GM23338 (cell line): Measurements from ENCODE around the gene RASA3. TPM values are rescaled to one million over a fixed set of nuclear protein-coding genes. Genes with fewer than 3 reads are reported as not detected.

Source experiments
- CREB1 ChIP-seq: fragments of 250-450 bp; sonication (Bioruptor Pico); IDR thresholded peaks from 2 replicates; pipeline ENCODE4 v1.5.0; 2020; ENCODE audit warnings: low read depth, mild to moderate bottlenecking, moderate library complexity
- STAT1 ChIP-seq: IDR thresholded peaks from one replicate; pipeline ENCODE4 v1.6.1; 2016; ENCODE audit warnings: antibody characterized with exemption; ENCODE audit not compliant: unreplicated experiment
- polyA plus RNA-seq: library from polyadenylated mRNA; unstranded; fragments of >200 nt; fragmentation: Nextera tagmentation; extraction: Ambion mirVana; gene quantifications from 2 replicates; pipeline ENCODE4 v1.2.1, GENCODE V29; 2016
- total RNA-seq: library from RNA; depleted of rRNA; stranded (reverse); fragments of >200 nt; shearing (Covaris generic); gene quantifications from 2 replicates; pipeline ENCODE4 v1.2.3, GENCODE V29; 2014
- TF ChIP-seq, protein P1 (sequence below): fragments of 250-450 bp; sonication (Bioruptor Pico); IDR thresholded peaks from 2 replicates; pipeline ENCODE4 v1.5.0; 2020; ENCODE audit warnings: mild to moderate bottlenecking, moderate library complexity
- TF ChIP-seq, protein P2 (sequence below): IDR thresholded peaks from 2 replicates; pipeline ENCODE4 v1.6.1; 2016; ENCODE audit warnings: antibody characterized with exemption
- TF ChIP-seq, protein P3 (sequence below): IDR thresholded peaks from one replicate; pipeline ENCODE4 v1.6.1; 2018; ENCODE audit warnings: antibody characterized with exemption; ENCODE audit not compliant: unreplicated experiment

RASA3 gene
- total and polyA plus RNA-seq, 2 experiments from 2014 or later = 11.2 to 20.7 TPM

DNA sequence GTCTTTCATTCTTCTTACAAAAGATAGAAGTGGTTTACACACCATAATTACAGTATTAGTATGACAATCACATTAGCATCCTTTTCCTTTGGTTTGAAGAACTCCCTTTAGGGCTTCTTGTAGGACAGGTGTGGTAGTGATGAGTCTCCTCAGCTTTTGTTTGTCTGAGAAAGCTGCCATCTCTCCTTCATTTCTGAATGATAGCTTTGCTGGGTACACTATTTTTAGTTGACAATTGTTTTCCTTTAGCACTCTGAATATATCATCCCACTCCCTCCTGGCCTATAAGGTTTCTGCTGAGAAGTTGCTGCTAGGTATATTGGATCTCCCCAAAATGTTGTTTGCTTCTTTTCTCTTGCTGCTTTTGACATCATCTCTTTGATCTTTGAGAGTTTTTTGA lies 39.3 kb downstream of the RASA3 start (continued):
- TF ChIP-seq, protein P1, sequence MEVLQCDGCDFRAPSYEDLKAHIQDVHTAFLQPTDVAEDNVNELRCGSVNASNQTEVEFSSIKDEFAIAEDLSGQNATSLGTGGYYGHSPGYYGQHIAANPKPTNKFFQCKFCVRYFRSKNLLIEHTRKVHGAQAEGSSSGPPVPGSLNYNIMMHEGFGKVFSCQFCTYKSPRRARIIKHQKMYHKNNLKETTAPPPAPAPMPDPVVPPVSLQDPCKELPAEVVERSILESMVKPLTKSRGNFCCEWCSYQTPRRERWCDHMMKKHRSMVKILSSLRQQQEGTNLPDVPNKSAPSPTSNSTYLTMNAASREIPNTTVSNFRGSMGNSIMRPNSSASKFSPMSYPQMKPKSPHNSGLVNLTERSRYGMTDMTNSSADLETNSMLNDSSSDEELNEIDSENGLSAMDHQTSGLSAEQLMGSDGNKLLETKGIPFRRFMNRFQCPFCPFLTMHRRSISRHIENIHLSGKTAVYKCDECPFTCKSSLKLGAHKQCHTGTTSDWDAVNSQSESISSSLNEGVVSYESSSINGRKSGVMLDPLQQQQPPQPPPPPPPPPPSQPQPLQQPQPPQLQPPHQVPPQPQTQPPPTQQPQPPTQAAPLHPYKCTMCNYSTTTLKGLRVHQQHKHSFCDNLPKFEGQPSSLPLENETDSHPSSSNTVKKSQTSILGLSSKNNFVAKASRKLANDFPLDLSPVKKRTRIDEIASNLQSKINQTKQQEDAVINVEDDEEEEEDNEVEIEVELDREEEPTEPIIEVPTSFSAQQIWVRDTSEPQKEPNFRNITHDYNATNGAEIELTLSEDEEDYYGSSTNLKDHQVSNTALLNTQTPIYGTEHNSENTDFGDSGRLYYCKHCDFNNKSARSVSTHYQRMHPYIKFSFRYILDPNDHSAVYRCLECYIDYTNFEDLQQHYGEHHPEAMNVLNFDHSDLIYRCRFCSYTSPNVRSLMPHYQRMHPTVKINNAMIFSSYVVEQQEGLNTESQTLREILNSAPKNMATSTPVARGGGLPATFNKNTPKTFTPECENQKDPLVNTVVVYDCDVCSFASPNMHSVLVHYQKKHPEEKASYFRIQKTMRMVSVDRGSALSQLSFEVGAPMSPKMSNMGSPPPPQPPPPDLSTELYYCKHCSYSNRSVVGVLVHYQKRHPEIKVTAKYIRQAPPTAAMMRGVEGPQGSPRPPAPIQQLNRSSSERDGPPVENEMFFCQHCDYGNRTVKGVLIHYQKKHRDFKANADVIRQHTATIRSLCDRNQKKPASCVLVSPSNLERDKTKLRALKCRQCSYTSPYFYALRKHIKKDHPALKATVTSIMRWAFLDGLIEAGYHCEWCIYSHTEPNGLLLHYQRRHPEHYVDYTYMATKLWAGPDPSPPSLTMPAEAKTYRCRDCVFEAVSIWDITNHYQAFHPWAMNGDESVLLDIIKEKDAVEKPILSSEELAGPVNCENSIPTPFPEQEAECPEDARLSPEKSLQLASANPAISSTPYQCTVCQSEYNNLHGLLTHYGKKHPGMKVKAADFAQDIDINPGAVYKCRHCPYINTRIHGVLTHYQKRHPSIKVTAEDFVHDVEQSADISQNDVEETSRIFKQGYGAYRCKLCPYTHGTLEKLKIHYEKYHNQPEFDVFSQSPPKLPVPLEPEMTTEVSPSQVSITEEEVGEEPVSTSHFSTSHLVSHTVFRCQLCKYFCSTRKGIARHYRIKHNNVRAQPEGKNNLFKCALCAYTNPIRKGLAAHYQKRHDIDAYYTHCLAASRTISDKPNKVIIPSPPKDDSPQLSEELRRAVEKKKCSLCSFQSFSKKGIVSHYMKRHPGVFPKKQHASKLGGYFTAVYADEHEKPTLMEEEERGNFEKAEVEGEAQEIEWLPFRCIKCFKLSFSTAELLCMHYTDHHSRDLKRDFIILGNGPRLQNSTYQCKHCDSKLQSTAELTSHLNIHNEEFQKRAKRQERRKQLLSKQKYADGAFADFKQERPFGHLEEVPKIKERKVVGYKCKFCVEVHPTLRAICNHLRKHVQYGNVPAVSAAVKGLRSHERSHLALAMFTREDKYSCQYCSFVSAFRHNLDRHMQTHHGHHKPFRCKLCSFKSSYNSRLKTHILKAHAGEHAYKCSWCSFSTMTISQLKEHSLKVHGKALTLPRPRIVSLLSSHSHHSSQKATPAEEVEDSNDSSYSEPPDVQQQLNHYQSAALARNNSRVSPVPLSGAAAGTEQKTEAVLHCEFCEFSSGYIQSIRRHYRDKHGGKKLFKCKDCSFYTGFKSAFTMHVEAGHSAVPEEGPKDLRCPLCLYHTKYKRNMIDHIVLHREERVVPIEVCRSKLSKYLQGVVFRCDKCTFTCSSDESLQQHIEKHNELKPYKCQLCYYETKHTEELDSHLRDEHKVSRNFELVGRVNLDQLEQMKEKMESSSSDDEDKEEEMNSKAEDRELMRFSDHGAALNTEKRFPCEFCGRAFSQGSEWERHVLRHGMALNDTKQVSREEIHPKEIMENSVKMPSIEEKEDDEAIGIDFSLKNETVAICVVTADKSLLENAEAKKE = no peak
- TF ChIP-seq STAT1 (no peak), CREB1 (CRISPR knock-in tag) (no peak)
- TF ChIP-seq, protein P2, sequence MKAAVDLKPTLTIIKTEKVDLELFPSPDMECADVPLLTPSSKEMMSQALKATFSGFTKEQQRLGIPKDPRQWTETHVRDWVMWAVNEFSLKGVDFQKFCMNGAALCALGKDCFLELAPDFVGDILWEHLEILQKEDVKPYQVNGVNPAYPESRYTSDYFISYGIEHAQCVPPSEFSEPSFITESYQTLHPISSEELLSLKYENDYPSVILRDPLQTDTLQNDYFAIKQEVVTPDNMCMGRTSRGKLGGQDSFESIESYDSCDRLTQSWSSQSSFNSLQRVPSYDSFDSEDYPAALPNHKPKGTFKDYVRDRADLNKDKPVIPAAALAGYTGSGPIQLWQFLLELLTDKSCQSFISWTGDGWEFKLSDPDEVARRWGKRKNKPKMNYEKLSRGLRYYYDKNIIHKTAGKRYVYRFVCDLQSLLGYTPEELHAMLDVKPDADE = no peak
- TF ChIP-seq, protein P3, sequence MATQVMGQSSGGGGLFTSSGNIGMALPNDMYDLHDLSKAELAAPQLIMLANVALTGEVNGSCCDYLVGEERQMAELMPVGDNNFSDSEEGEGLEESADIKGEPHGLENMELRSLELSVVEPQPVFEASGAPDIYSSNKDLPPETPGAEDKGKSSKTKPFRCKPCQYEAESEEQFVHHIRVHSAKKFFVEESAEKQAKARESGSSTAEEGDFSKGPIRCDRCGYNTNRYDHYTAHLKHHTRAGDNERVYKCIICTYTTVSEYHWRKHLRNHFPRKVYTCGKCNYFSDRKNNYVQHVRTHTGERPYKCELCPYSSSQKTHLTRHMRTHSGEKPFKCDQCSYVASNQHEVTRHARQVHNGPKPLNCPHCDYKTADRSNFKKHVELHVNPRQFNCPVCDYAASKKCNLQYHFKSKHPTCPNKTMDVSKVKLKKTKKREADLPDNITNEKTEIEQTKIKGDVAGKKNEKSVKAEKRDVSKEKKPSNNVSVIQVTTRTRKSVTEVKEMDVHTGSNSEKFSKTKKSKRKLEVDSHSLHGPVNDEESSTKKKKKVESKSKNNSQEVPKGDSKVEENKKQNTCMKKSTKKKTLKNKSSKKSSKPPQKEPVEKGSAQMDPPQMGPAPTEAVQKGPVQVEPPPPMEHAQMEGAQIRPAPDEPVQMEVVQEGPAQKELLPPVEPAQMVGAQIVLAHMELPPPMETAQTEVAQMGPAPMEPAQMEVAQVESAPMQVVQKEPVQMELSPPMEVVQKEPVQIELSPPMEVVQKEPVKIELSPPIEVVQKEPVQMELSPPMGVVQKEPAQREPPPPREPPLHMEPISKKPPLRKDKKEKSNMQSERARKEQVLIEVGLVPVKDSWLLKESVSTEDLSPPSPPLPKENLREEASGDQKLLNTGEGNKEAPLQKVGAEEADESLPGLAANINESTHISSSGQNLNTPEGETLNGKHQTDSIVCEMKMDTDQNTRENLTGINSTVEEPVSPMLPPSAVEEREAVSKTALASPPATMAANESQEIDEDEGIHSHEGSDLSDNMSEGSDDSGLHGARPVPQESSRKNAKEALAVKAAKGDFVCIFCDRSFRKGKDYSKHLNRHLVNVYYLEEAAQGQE = no peak
